ENCODE measurements around the gene NFATC3. TPM values are rescaled to one million over a fixed set of nuclear protein-coding genes. Genes with fewer than 3 reads are reported as not detected.

NFATC3 gene
- total RNA-seq, 1 experiment from 2014 or later: 53.9 TPM

GRCh38 chr16:68194251-68194650 lies 109.1 kb downstream of the NFATC3 start:
- Histone ChIP-seq H3K4me1 (no peaks in the 10 kb centered on the region), H3K27ac (no peak overlapping the region), H3K4me3 (no peak overlapping the region), H3K36me3 (peaks cover 12% of the 10 kb centered on the region), H3K9me3 (replicated peaks) (no peaks in the 10 kb centered on the region), H3K27me3 (no peaks in the 10 kb centered on the region)
- DNase-seq: no peak

GRCh38 chr16:68197250-68197649 lies 112.1 kb downstream of the NFATC3 start:
- DNase-seq: no peak
- Histone ChIP-seq H3K27me3 (no peaks in the 10 kb centered on the region), H3K9me3 (replicated peaks) (no peaks in the 10 kb centered on the region), H3K4me3 (no peak overlapping the region), H3K36me3 (peaks cover 3% of the 10 kb centered on the region; the same call in 1 of the 2 replicates), H3K27ac (no peak overlapping the region), H3K4me1 (no peaks in the 10 kb centered on the region)

- Histone ChIP-seq H3K27me3 (no peaks in the 10 kb centered on the region), H3K4me3 (no peak overlapping the region), H3K9me3 (replicated peaks) (no peaks in the 10 kb centered on the region), H3K4me1 (no peaks in the 10 kb centered on the region), H3K27ac (no peak overlapping the region), H3K36me3 (no peaks in the 10 kb centered on the region)
- no peak for DNase-seq
These were observed 115.1 kb downstream of the NFATC3 start for GRCh38 chr16:68200088-68200783.

- H3K27ac ChIP-seq: no peak overlapping the region
- peak; percentile 7 to 37 for DNase-seq
- no peaks in the 10 kb centered on the region for H3K4me1 ChIP-seq
- no peaks in the 10 kb centered on the region for H3K36me3 ChIP-seq
- no peaks in the 10 kb centered on the region for H3K9me3 ChIP-seq (replicated peaks)
- H3K4me3 ChIP-seq: no peak overlapping the region
- no peaks in the 10 kb centered on the region for H3K27me3 ChIP-seq
These were observed 116.9 kb downstream of the NFATC3 start for GRCh38 chr16:68202091-68202519.

GRCh38 chr16:68206245-68206644 lies 121.1 kb downstream of the NFATC3 start:
- no peak overlapping the region for H3K27ac ChIP-seq
- no peaks in the 10 kb centered on the region for H3K27me3 ChIP-seq
- H3K4me3 ChIP-seq: no peak overlapping the region
- H3K9me3 ChIP-seq (replicated peaks): no peaks in the 10 kb centered on the region
- H3K4me1 ChIP-seq: no peaks in the 10 kb centered on the region
- H3K36me3 ChIP-seq: no peaks in the 10 kb centered on the region
- DNase-seq: no peak

GRCh38 chr16:68214726-68215125 lies 129.6 kb downstream of the NFATC3 start:
- Histone ChIP-seq H3K4me3 (no peak overlapping the region), H3K9me3 (replicated peaks) (no peaks in the 10 kb centered on the region), H3K4me1 (no peaks in the 10 kb centered on the region), H3K36me3 (no peaks in the 10 kb centered on the region), H3K27ac (no peak overlapping the region), H3K27me3 (no peaks in the 10 kb centered on the region)
- DNase-seq: no peak

GRCh38 chr16:68215302-68215701 lies 130.1 kb downstream of the NFATC3 start:
- Histone ChIP-seq H3K27me3 (no peaks in the 10 kb centered on the region), H3K9me3 (replicated peaks) (no peaks in the 10 kb centered on the region), H3K36me3 (no peaks in the 10 kb centered on the region), H3K4me1 (no peaks in the 10 kb centered on the region), H3K4me3 (no peak overlapping the region), H3K27ac (no peak overlapping the region)
- no peak for DNase-seq

- no peak overlapping the region for H3K27ac ChIP-seq
- H3K9me3 ChIP-seq (replicated peaks): no peaks in the 10 kb centered on the region
- no peaks in the 10 kb centered on the region for H3K4me1 ChIP-seq
- H3K27me3 ChIP-seq: no peaks in the 10 kb centered on the region
- DNase-seq: no peak
- no peaks in the 10 kb centered on the region for H3K36me3 ChIP-seq
- H3K4me3 ChIP-seq: no peak overlapping the region
These were observed 131.1 kb downstream of the NFATC3 start for GRCh38 chr16:68216240-68216639.

- no peak for DNase-seq
- no peaks in the 10 kb centered on the region for H3K4me1 ChIP-seq
- no peaks in the 10 kb centered on the region for H3K27me3 ChIP-seq
These were observed 132.3 kb downstream of the NFATC3 start for GRCh38 chr16:68217506-68217905.

GRCh38 chr16:68219725-68220351 lies 134.7 kb downstream of the NFATC3 start:
- Histone ChIP-seq H3K9me3 (replicated peaks) (no peaks in the 10 kb centered on the region), H3K27me3 (no peaks in the 10 kb centered on the region), H3K36me3 (no peaks in the 10 kb centered on the region), H3K4me1 (no peaks in the 10 kb centered on the region), H3K27ac (no peak overlapping the region), H3K4me3 (no peak overlapping the region)
- DNase-seq: no peak

More at GRCh38 chr16:68217506-68217905, 132.3 kb downstream of the NFATC3 start:
- H3K9me3 ChIP-seq (replicated peaks): no peaks in the 10 kb centered on the region
- H3K36me3 ChIP-seq: no peaks in the 10 kb centered on the region
- H3K27ac ChIP-seq: no peak overlapping the region
- no peak overlapping the region for H3K4me3 ChIP-seq

GRCh38 chr16:68223072-68223471 lies 137.9 kb downstream of the NFATC3 start:
- H3K27ac ChIP-seq: no peak overlapping the region
- no peaks in the 10 kb centered on the region for H3K9me3 ChIP-seq (replicated peaks)
- no peak for DNase-seq
- no peak overlapping the region for H3K4me3 ChIP-seq
- H3K4me1 ChIP-seq: peaks cover 19% of the 10 kb centered on the region
- H3K36me3 ChIP-seq: no peaks in the 10 kb centered on the region
- no peaks in the 10 kb centered on the region for H3K27me3 ChIP-seq

GRCh38 chr16:68226116-68226515 lies 140.9 kb downstream of the NFATC3 start:
- no peaks in the 10 kb centered on the region for H3K9me3 ChIP-seq (replicated peaks)
- no peaks in the 10 kb centered on the region for H3K27me3 ChIP-seq
- H3K4me1 ChIP-seq: peaks cover 34% of the 10 kb centered on the region
- no peak overlapping the region for H3K27ac ChIP-seq
- no peak for DNase-seq
- H3K4me3 ChIP-seq: no peak overlapping the region
- no peaks in the 10 kb centered on the region; the same call in 1 of the 2 replicates for H3K36me3 ChIP-seq

- H3K36me3 ChIP-seq: no peaks in the 10 kb centered on the region; the same call in 1 of the 2 replicates
- H3K4me3 ChIP-seq: no peak overlapping the region
- no peaks in the 10 kb centered on the region for H3K9me3 ChIP-seq (replicated peaks)
- DNase-seq: peak in 1 of 2 experiments; percentile 31
- H3K4me1 ChIP-seq: peaks cover 34% of the 10 kb centered on the region
- peak overlapping the region; percentile 69; the same call in 1 of the 2 replicates for H3K27ac ChIP-seq
- H3K27me3 ChIP-seq: no peaks in the 10 kb centered on the region
These were observed 142.1 kb downstream of the NFATC3 start for GRCh38 chr16:68227183-68227793.

- H3K27me3 ChIP-seq: no peaks in the 10 kb centered on the region
- peak; percentile 76 to 84 for DNase-seq
- no peaks in the 10 kb centered on the region for H3K9me3 ChIP-seq (replicated peaks)
- H3K36me3 ChIP-seq: no peaks in the 10 kb centered on the region; the same call in 1 of the 2 replicates
- H3K27ac ChIP-seq: peak overlapping the region; percentile 69
- peaks cover 34% of the 10 kb centered on the region for H3K4me1 ChIP-seq
- no peak overlapping the region for H3K4me3 ChIP-seq
These were observed 142.8 kb downstream of the NFATC3 start for GRCh38 chr16:68227850-68228553.

GRCh38 chr16:68228652-68229051 lies 143.5 kb downstream of the NFATC3 start:
- Histone ChIP-seq H3K4me3 (no peak overlapping the region), H3K9me3 (replicated peaks) (no peaks in the 10 kb centered on the region), H3K36me3 (no peaks in the 10 kb centered on the region; the same call in 1 of the 2 replicates), H3K27me3 (no peaks in the 10 kb centered on the region), H3K27ac (peak overlapping the region; percentile 69; the same call in 1 of the 2 replicates), H3K4me1 (peaks cover 34% of the 10 kb centered on the region)
- DNase-seq: no peak
